ENCODE measurements around the gene P2RY14. TPM values are rescaled to one million over a fixed set of nuclear protein-coding genes. Genes with fewer than 3 reads are reported as not detected.

Gene P2RY14
- total and polyA plus RNA-seq, 4 donors: 0.97 to 2.8 (median 1.4) TPM

GRCh38 chr3:151276038-151276686, 2.2 kb downstream of the P2RY14 start:
- Histone ChIP-seq H3K4me3 (ENCODE audit: low read length in 2 of 2) (no peak overlapping the region), H3K4me1 (ENCODE audit: control insufficient read depth in 1 of 2, insufficient read depth in 2 of 2, low read length in 2 of 2) (no peaks in the 10 kb centered on the region), H3K27me3 (ENCODE audit: control insufficient read depth in 1 of 2, insufficient read depth in 2 of 2, low read length in 1 of 2) (no peaks in the 10 kb centered on the region), H3K36me3 (ENCODE audit: control insufficient read depth in 1 of 2, insufficient read depth in 2 of 2, low read length in 1 of 2) (no peaks in the 10 kb centered on the region), H3K9me3 (ENCODE audit: control insufficient read depth, low read length) (no peaks in the 10 kb centered on the region), H3K27ac (ENCODE audit: low read depth in 1 of 2, low read length in 2 of 2) (no peak overlapping the region)
- ATAC-seq (ENCODE audit: low FRiP score) (no peak), DNase-seq (no peak)
- WGBS, 2 donors: 81 to 85% methylated on average over 2 of the region's 2 CpGs
- intact Hi-C loops (cut with DNase I): loop anchor here in 1 of 2 donors (10.0 kb wide), 1 partner anchor 481 kb away; no protein-coding TSS in a partner anchor

GRCh38 chr3:151275091-151275490, 3.3 kb downstream of the P2RY14 start:
- Histone ChIP-seq H3K36me3 (ENCODE audit: control insufficient read depth in 1 of 2, insufficient read depth in 2 of 2, low read length in 1 of 2) (no peaks in the 10 kb centered on the region), H3K4me1 (ENCODE audit: control insufficient read depth in 1 of 2, insufficient read depth in 2 of 2, low read length in 2 of 2) (peaks cover 0 to 2% of the 10 kb centered on the region in 2 donors), H3K4me3 (ENCODE audit: low read length in 2 of 2) (no peak overlapping the region), H3K27ac (ENCODE audit: low read depth in 1 of 2, low read length in 2 of 2) (no peak overlapping the region), H3K9me3 (ENCODE audit: control insufficient read depth, low read length) (no peaks in the 10 kb centered on the region), H3K27me3 (ENCODE audit: control insufficient read depth in 1 of 2, insufficient read depth in 2 of 2, low read length in 1 of 2) (no peaks in the 10 kb centered on the region)
- 92 to 93% methylated on average over 5 of the region's 5 CpGs for WGBS, 2 donors
- DNase-seq (no peak), ATAC-seq (ENCODE audit: low FRiP score) (no peak)
- intact Hi-C loops (cut with DNase I): loop anchor here in 1 of 2 donors (10.0 kb wide), 1 partner anchor 480 kb away; no protein-coding TSS in a partner anchor

- WGBS, 2 donors: 7 to 13% methylated on average over 5 of the region's 5 CpGs
- intact Hi-C loops (cut with DNase I): loop anchor here in 1 of 2 donors (10.0 kb wide), 1 partner anchor 475 kb away; no protein-coding TSS in a partner anchor
- no peak overlapping the region for H3K27ac ChIP-seq (ENCODE audit: low read depth in 1 of 2, low read length in 2 of 2)
Measured at GRCh38 chr3:151269631-151270030, 8.7 kb downstream of the P2RY14 start.

GRCh38 chr3:151268267-151269235, 9.8 kb downstream of the P2RY14 start:
- Histone ChIP-seq H3K9me3 (ENCODE audit: control insufficient read depth, low read length) (no peaks in the 10 kb centered on the region), H3K36me3 (ENCODE audit: control insufficient read depth in 1 of 2, insufficient read depth in 2 of 2, low read length in 1 of 2) (no peaks in the 10 kb centered on the region), H3K27me3 (ENCODE audit: control insufficient read depth in 1 of 2, insufficient read depth in 2 of 2, low read length in 1 of 2) (no peaks in the 10 kb centered on the region), H3K4me1 (ENCODE audit: control insufficient read depth in 1 of 2, insufficient read depth in 2 of 2, low read length in 2 of 2) (peaks cover 0 to 2% of the 10 kb centered on the region in 2 donors), H3K27ac (ENCODE audit: low read depth in 1 of 2, low read length in 2 of 2) (no peak overlapping the region), H3K4me3 (ENCODE audit: low read length in 2 of 2) (no peak overlapping the region)
- ATAC-seq (ENCODE audit: low FRiP score) (no peak), DNase-seq (no peak)
- 95% methylated on average over 11 of the region's 11 CpGs for WGBS, 2 donors
- intact Hi-C loops (cut with DNase I): no loop called here

More at GRCh38 chr3:151269631-151270030, 8.7 kb downstream of the P2RY14 start:
- no peak for DNase-seq
- no peak for ATAC-seq (ENCODE audit: low FRiP score)
- Histone ChIP-seq H3K36me3 (ENCODE audit: control insufficient read depth in 1 of 2, insufficient read depth in 2 of 2, low read length in 1 of 2) (no peaks in the 10 kb centered on the region), H3K27me3 (ENCODE audit: control insufficient read depth in 1 of 2, insufficient read depth in 2 of 2, low read length in 1 of 2) (no peaks in the 10 kb centered on the region), H3K9me3 (ENCODE audit: control insufficient read depth, low read length) (no peaks in the 10 kb centered on the region), H3K4me3 (ENCODE audit: low read length in 2 of 2) (no peak overlapping the region), H3K4me1 (ENCODE audit: control insufficient read depth in 1 of 2, insufficient read depth in 2 of 2, low read length in 2 of 2) (peaks cover 0 to 2% of the 10 kb centered on the region in 2 donors)

- Histone ChIP-seq H3K27me3 (ENCODE audit: control insufficient read depth in 1 of 2, insufficient read depth in 2 of 2, low read length in 1 of 2) (no peaks in the 10 kb centered on the region), H3K4me3 (ENCODE audit: low read length in 2 of 2) (no peak overlapping the region), H3K9me3 (ENCODE audit: control insufficient read depth, low read length) (no peaks in the 10 kb centered on the region), H3K36me3 (ENCODE audit: control insufficient read depth in 1 of 2, insufficient read depth in 2 of 2, low read length in 1 of 2) (no peaks in the 10 kb centered on the region), H3K27ac (ENCODE audit: low read depth in 1 of 2, low read length in 2 of 2) (no peak overlapping the region), H3K4me1 (ENCODE audit: control insufficient read depth in 1 of 2, insufficient read depth in 2 of 2, low read length in 2 of 2) (peaks cover 0 to 2% of the 10 kb centered on the region in 2 donors)
- WGBS, 2 donors: 92 to 95% methylated on average over 1 of the region's 1 CpG
- DNase-seq (no peak), ATAC-seq (ENCODE audit: low FRiP score) (no peak)
- intact Hi-C loops (cut with DNase I): no loop called here
Measured at GRCh38 chr3:151267066-151267465, 11.3 kb downstream of the P2RY14 start.

GRCh38 chr3:151265866-151266265, 12.5 kb downstream of the P2RY14 start:
- ATAC-seq (ENCODE audit: low FRiP score): no peak
- intact Hi-C loops (cut with DNase I): no loop called here
- H3K4me3 ChIP-seq (ENCODE audit: low read length in 2 of 2): no peak overlapping the region
- H3K27me3 ChIP-seq (ENCODE audit: control insufficient read depth in 1 of 2, insufficient read depth in 2 of 2, low read length in 1 of 2): no peaks in the 10 kb centered on the region
- no peak overlapping the region for H3K27ac ChIP-seq (ENCODE audit: low read depth in 1 of 2, low read length in 2 of 2)
- WGBS, 2 donors: 86 to 89% methylated on average over 5 of the region's 5 CpGs
- H3K9me3 ChIP-seq (ENCODE audit: control insufficient read depth, low read length): no peaks in the 10 kb centered on the region
- H3K4me1 ChIP-seq (ENCODE audit: control insufficient read depth in 1 of 2, insufficient read depth in 2 of 2, low read length in 2 of 2): peaks cover 0 to 2% of the 10 kb centered on the region in 2 donors
- no peak for DNase-seq
- no peaks in the 10 kb centered on the region for H3K36me3 ChIP-seq (ENCODE audit: control insufficient read depth in 1 of 2, insufficient read depth in 2 of 2, low read length in 1 of 2)

GRCh38 chr3:151265166-151265565, 13.2 kb downstream of the P2RY14 start:
- WGBS, 2 donors: 86 to 92% methylated on average over 5 of the region's 5 CpGs
- Histone ChIP-seq H3K36me3 (ENCODE audit: control insufficient read depth in 1 of 2, insufficient read depth in 2 of 2, low read length in 1 of 2) (no peaks in the 10 kb centered on the region), H3K9me3 (ENCODE audit: control insufficient read depth, low read length) (no peaks in the 10 kb centered on the region), H3K4me1 (ENCODE audit: control insufficient read depth in 1 of 2, insufficient read depth in 2 of 2, low read length in 2 of 2) (no peaks in the 10 kb centered on the region), H3K27ac (ENCODE audit: low read depth in 1 of 2, low read length in 2 of 2) (no peak overlapping the region), H3K27me3 (ENCODE audit: control insufficient read depth in 1 of 2, insufficient read depth in 2 of 2, low read length in 1 of 2) (no peaks in the 10 kb centered on the region), H3K4me3 (ENCODE audit: low read length in 2 of 2) (no peak overlapping the region)
- ATAC-seq (ENCODE audit: low FRiP score) (no peak), DNase-seq (no peak)
- intact Hi-C loops (cut with DNase I): no loop called here

- no peak for DNase-seq
- Histone ChIP-seq H3K36me3 (ENCODE audit: control insufficient read depth in 1 of 2, insufficient read depth in 2 of 2, low read length in 1 of 2) (no peaks in the 10 kb centered on the region), H3K27ac (ENCODE audit: low read depth in 1 of 2, low read length in 2 of 2) (no peak overlapping the region), H3K9me3 (ENCODE audit: control insufficient read depth, low read length) (no peaks in the 10 kb centered on the region), H3K4me3 (ENCODE audit: low read length in 2 of 2) (no peak overlapping the region), H3K27me3 (ENCODE audit: control insufficient read depth in 1 of 2, insufficient read depth in 2 of 2, low read length in 1 of 2) (no peaks in the 10 kb centered on the region), H3K4me1 (ENCODE audit: control insufficient read depth in 1 of 2, insufficient read depth in 2 of 2, low read length in 2 of 2) (no peaks in the 10 kb centered on the region)
- intact Hi-C loops (cut with DNase I): no loop called here
- 95% methylated on average over 1 of the region's 1 CpG for WGBS, 2 donors
- no peak for ATAC-seq (ENCODE audit: low FRiP score)
Measured at GRCh38 chr3:151264605-151265004, 13.7 kb downstream of the P2RY14 start.
